Measurements from ENCODE around the gene RTN4R. TPM values are rescaled to one million over a fixed set of nuclear protein-coding genes. Genes with fewer than 3 reads are reported as not detected.

RTN4R gene
- total and polyA plus RNA-seq, 2 of the 4 experiments (the other 2 are of a cell fraction), result 0.18 to 0.94 TPM

- Histone ChIP-seq H3K18ac (ENCODE audit: low read depth, low read length) (no peak overlapping the region), H4K91ac (ENCODE audit: insufficient read depth, low read depth, low read length) (no peak overlapping the region), H3K4ac (ENCODE audit: low read depth, low read length) (no peak overlapping the region), H2AK9ac (replicated peaks; ENCODE audit: low read depth, low read length, poor library complexity) (no peak overlapping the region), H2BK20ac (ENCODE audit: low read depth, low read length) (no peak overlapping the region), H2BK5ac (ENCODE audit: low read depth, low read length, poor library complexity, severe bottlenecking) (no peak overlapping the region), H3K9ac (ENCODE audit: low read depth, low read length) (no peak overlapping the region), H3K4me2 (ENCODE audit: low read depth, low read length) (no peak overlapping the region), H3K79me1 (ENCODE audit: low read depth in 1 of 2, low read length in 2 of 2) (no peaks in the 10 kb centered on the region), H3K4me1 (ENCODE audit: control insufficient read depth, insufficient read depth, low read length) (peaks cover 5% of the 10 kb centered on the region), H3K9me3 (ENCODE audit: control insufficient read depth, insufficient read depth, low read length) (no peaks in the 10 kb centered on the region), H2BK120ac (ENCODE audit: low read depth, low read length) (no peak overlapping the region), H3K23ac (ENCODE audit: low read depth, low read length) (no peak overlapping the region), H3K27me3 (ENCODE audit: control insufficient read depth, insufficient read depth, low read length) (peaks cover 4% of the 10 kb centered on the region; the same call in 1 of the 2 replicates), H4K5ac (ENCODE audit: low read depth, low read length) (no peak overlapping the region), H3K9me1 (ENCODE audit: insufficient read depth, low read length) (no peaks in the 10 kb centered on the region), H2AK5ac (ENCODE audit: low read depth, low read length) (no peak overlapping the region), H2AFZ (replicated peaks; ENCODE audit: low read length, poor library complexity) (peak overlapping the region; percentile 32), H2BK15ac (ENCODE audit: low read depth, low read length) (no peak overlapping the region), H4K20me1 (ENCODE audit: insufficient read depth, low read length) (no peaks in the 10 kb centered on the region), H4K8ac (ENCODE audit: low read depth in 2 of 2, low read length in 2 of 2) (no peak overlapping the region), H3K4me3 (ENCODE audit: insufficient read depth, low read depth, low read length) (no peak overlapping the region), H3K56ac (ENCODE audit: extremely low read depth, insufficient read depth, low read length) (no peak overlapping the region), H3K27ac (ENCODE audit: insufficient read depth, low read length) (no peak overlapping the region), H3K36me3 (ENCODE audit: control insufficient read depth, insufficient read depth, low read length) (no peaks in the 10 kb centered on the region), H3K14ac (replicated peaks; ENCODE audit: low read depth, low read length) (no peak overlapping the region)
- ChIA-PET POLR2A (ENCODE audit: unreplicated experiment) (no interaction called here), CTCF (no interaction called here)
- WGBS, 2 experiments (ENCODE audit: extremely low coverage in 2 of 2, insufficient read length in 1 of 2), result 81% methylated on average over 7 of the region's 14 CpGs; no CpG with 5 or more reads in 1 of the 2 experiments
- in situ Hi-C loops (cut with MboI; ENCODE audit: low sequenced_read_pairs) (no loop called here), intact Hi-C loops (cut with micrococcal nuclease) (no loop called here), dilution Hi-C loops (cut with HindIII; ENCODE audit: low sequenced_read_pairs, unreplicated experiment) (no loop called here)
- DNase-seq (no peak), ATAC-seq (ENCODE audit: low read depth) (no peak)
- TF ChIP-seq POLR2A (IDR thresholded peaks at IDR 0.05; ENCODE audit: low read depth, low read length) (no peak), MAZ (IDR thresholded peaks at IDR 0.05; ENCODE audit: borderline replicate concordance, low read depth, low read length) (no peak), CEBPB (IDR thresholded peaks at IDR 0.05; ENCODE audit: low read depth, low read length) (no peak), NFE2L2 (IDR thresholded peaks at IDR 0.05; ENCODE audit: low read depth, low read length) (no peak), MAFK (IDR thresholded peaks at IDR 0.05; ENCODE audit: low read depth, low read length) (no peak), MXI1 (IDR thresholded peaks at IDR 0.05; ENCODE audit: borderline replicate concordance, low read depth, low read length) (no peak), USF2 (IDR thresholded peaks at IDR 0.05; ENCODE audit: low read depth, low read length) (no peak), BHLHE40 (IDR thresholded peaks at IDR 0.05; ENCODE audit: low read depth, low read length) (no peak), RCOR1 (IDR thresholded peaks at IDR 0.05; ENCODE audit: insufficient replicate concordance, low read length) (no peak), CHD1 (IDR thresholded peaks at IDR 0.05; ENCODE audit: low read depth, low read length) (no peak), RFX5 (IDR thresholded peaks at IDR 0.05; ENCODE audit: low read depth, low read length) (no peak), FOS (IDR thresholded peaks at IDR 0.05; ENCODE audit: low read depth, low read length) (no peak), RAD21 (IDR thresholded peaks at IDR 0.05; ENCODE audit: low read length) (no peak), SMC3 (IDR thresholded peaks at IDR 0.05; ENCODE audit: low read depth, low read length) (no peak)
- TF ChIP-seq, protein P1, sequence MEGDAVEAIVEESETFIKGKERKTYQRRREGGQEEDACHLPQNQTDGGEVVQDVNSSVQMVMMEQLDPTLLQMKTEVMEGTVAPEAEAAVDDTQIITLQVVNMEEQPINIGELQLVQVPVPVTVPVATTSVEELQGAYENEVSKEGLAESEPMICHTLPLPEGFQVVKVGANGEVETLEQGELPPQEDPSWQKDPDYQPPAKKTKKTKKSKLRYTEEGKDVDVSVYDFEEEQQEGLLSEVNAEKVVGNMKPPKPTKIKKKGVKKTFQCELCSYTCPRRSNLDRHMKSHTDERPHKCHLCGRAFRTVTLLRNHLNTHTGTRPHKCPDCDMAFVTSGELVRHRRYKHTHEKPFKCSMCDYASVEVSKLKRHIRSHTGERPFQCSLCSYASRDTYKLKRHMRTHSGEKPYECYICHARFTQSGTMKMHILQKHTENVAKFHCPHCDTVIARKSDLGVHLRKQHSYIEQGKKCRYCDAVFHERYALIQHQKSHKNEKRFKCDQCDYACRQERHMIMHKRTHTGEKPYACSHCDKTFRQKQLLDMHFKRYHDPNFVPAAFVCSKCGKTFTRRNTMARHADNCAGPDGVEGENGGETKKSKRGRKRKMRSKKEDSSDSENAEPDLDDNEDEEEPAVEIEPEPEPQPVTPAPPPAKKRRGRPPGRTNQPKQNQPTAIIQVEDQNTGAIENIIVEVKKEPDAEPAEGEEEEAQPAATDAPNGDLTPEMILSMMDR (conservative IDR thresholded peaks at IDR 0.05; ENCODE audit: low read depth, low read length), result no peak
- TF ChIP-seq, protein P2, sequence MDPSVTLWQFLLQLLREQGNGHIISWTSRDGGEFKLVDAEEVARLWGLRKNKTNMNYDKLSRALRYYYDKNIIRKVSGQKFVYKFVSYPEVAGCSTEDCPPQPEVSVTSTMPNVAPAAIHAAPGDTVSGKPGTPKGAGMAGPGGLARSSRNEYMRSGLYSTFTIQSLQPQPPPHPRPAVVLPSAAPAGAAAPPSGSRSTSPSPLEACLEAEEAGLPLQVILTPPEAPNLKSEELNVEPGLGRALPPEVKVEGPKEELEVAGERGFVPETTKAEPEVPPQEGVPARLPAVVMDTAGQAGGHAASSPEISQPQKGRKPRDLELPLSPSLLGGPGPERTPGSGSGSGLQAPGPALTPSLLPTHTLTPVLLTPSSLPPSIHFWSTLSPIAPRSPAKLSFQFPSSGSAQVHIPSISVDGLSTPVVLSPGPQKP (IDR thresholded peaks at IDR 0.05; ENCODE audit: borderline replicate concordance, low read depth, low read length), result no peak
- no TSS peak for BruUV-seq (replicated peaks)
Measured at GRCh38 chr22:20245577-20246367, 22.3 kb downstream of the RTN4R start.

All from IMR-90 (cell line).